ENCODE measurements around the gene CDK5RAP2.
A peak's percentile ranks its signal among the peaks of the same experiment; 100 is the strongest.
"Not testable (repeated sequence)": the region's sequence is repeated elsewhere in the genome, so short reads cannot be mapped to it uniquely, and the experiment has no call there.

Gene CDK5RAP2

GRCh38 chr9:120542701-120543490 lies 37.1 kb downstream of the CDK5RAP2 start:
- DNase-seq: no peak

- no peak for DNase-seq
Observed at GRCh38 chr9:120541921-120542320, 38.0 kb downstream of the CDK5RAP2 start.

GRCh38 chr9:120539951-120540350 lies 40.0 kb downstream of the CDK5RAP2 start:
- DNase-seq: no peak

GRCh38 chr9:120538339-120538738 lies 41.6 kb downstream of the CDK5RAP2 start:
- no peak for DNase-seq

- DNase-seq: no peak
Observed at GRCh38 chr9:120536949-120537640, 42.9 kb downstream of the CDK5RAP2 start.

GRCh38 chr9:120536094-120536493 lies 43.9 kb downstream of the CDK5RAP2 start:
- no peak for DNase-seq

- DNase-seq: no peak
Observed at GRCh38 chr9:120534266-120534665, 45.7 kb downstream of the CDK5RAP2 start.

GRCh38 chr9:120532891-120533290 lies 47.1 kb downstream of the CDK5RAP2 start:
- DNase-seq: no peak

GRCh38 chr9:120532475-120532874 lies 47.5 kb downstream of the CDK5RAP2 start:
- no peak for DNase-seq

- peak; percentile 36 for DNase-seq
Observed at GRCh38 chr9:120531683-120532300, 48.2 kb downstream of the CDK5RAP2 start.

GRCh38 chr9:120530220-120530832 lies 49.6 kb downstream of the CDK5RAP2 start:
- not testable (repeated sequence) for DNase-seq

GRCh38 chr9:120528829-120529228 lies 51.1 kb downstream of the CDK5RAP2 start:
- DNase-seq: no peak

GRCh38 chr9:120528327-120528726 lies 51.6 kb downstream of the CDK5RAP2 start:
- DNase-seq: no peak

GRCh38 chr9:120526534-120526933 lies 53.4 kb downstream of the CDK5RAP2 start:
- no peak for DNase-seq

- DNase-seq: no peak
Observed at GRCh38 chr9:120524863-120525262, 55.1 kb downstream of the CDK5RAP2 start.

GRCh38 chr9:120524038-120524437 lies 55.9 kb downstream of the CDK5RAP2 start:
- no peak for DNase-seq

- no peak for DNase-seq
Observed at GRCh38 chr9:120522558-120522957, 57.4 kb downstream of the CDK5RAP2 start.

GRCh38 chr9:120522032-120522431 lies 57.9 kb downstream of the CDK5RAP2 start:
- no peak for DNase-seq

- DNase-seq: no peak
Observed at GRCh38 chr9:120521101-120521500, 58.9 kb downstream of the CDK5RAP2 start.

- not testable (repeated sequence) for DNase-seq
Observed at GRCh38 chr9:120515996-120516395, 64.0 kb downstream of the CDK5RAP2 start.

- DNase-seq: not testable (repeated sequence)
Observed at GRCh38 chr9:120515481-120515880, 64.5 kb downstream of the CDK5RAP2 start.

GRCh38 chr9:120514405-120514804 lies 65.6 kb downstream of the CDK5RAP2 start:
- no peak for DNase-seq

- no peak for DNase-seq
Observed at GRCh38 chr9:120513825-120514396, 66.1 kb downstream of the CDK5RAP2 start.

Measured in activated CD4-positive, alpha-beta T cell treated with anti-CD3 and anti-CD28 coated beads, Interleukin-2, amount 50 U/mL, for 16 hours (primary cell).